HEK293 (cell line): ENCODE measurements around the gene TMUB1.

ENCODE experiments used
- CTCF ChIA-PET: fragments of 350-600 bp; formaldehyde crosslinking; extraction: SDS; loops from one replicate; lab custom pipeline; 2021; ENCODE audit warnings: antibody characterized with exemption; lab: Yijun Ruan, JAX
- POLR2A ChIA-PET: fragments of 300-600 bp; formaldehyde crosslinking; extraction: SDS; loops from one replicate; lab custom pipeline; 2020; ENCODE audit warnings: antibody characterized with exemption, inconsistent platforms; lab: Yijun Ruan, JAX
- H3K27ac ChIP-seq: fragments of 200-500 bp; sonication (Bioruptor generic); 2 replicates; pipeline ENCODE4 v1.5.1; 2014; ENCODE audit warnings: low read depth, low read length, control low read depth, inconsistent platforms; ENCODE audit errors: extremely low read depth
- H3K36me3 ChIP-seq, 2 experiments: fragments of 200-500 bp in 1 of 2; sonication (Bioruptor generic) in 1 of 2; 1 replicate in 1 of 2; 2 replicates in 1 of 2; pipeline ENCODE4 v1.5.1; 2014 to 2017; ENCODE audit warnings: inconsistent platforms in 2 of 2, low read length in 2 of 2; ENCODE audit not compliant: control insufficient read depth in 2 of 2, insufficient read depth in 1 of 2
- H3K4me1 ChIP-seq: fragments of 200-500 bp; sonication (Bioruptor generic); 2 replicates; pipeline ENCODE4 v1.5.1; 2014; ENCODE audit warnings: mild to moderate bottlenecking, low read length, inconsistent platforms; ENCODE audit not compliant: control insufficient read depth, insufficient read depth
- H3K4me3 ChIP-seq: 2 replicates; pipeline ENCODE4 v1.5.1; 2011; ENCODE audit warnings: low read depth, mild to moderate bottlenecking, control low read depth, low read length, moderate library complexity
- H3K9me3 ChIP-seq: fragments of 200-500 bp; sonication (Bioruptor generic); 2 replicates; pipeline ENCODE4 v1.5.1; 2014; ENCODE audit warnings: low read depth, low read length, inconsistent platforms; ENCODE audit not compliant: control insufficient read depth, insufficient read depth
- ELK4 ChIP-seq: IDR thresholded peaks from 2 replicates; pipeline ENCODE4 v1.6.1; 2011; ENCODE audit warnings: mild to moderate bottlenecking, low read depth, low read length, borderline replicate concordance
- GLIS1 ChIP-seq: fragments of 450-650 bp; formaldehyde crosslinking; IDR thresholded peaks from 2 replicates; pipeline ENCODE4 v1.5.1; 2016; ENCODE audit warnings: missing biosample characterization, missing genetic modification characterization
- IKZF3 ChIP-seq: fragments of 450-650 bp; IDR thresholded peaks from 2 replicates; pipeline ENCODE4 v1.5.0; 2018; ENCODE audit warnings: missing biosample characterization, mild to moderate bottlenecking, missing genetic modification characterization, moderate library complexity
- INSM2 ChIP-seq: fragments of 450-650 bp; formaldehyde crosslinking; IDR thresholded peaks from 2 replicates; pipeline ENCODE4 v1.5.1; 2016; ENCODE audit warnings: missing biosample characterization, missing genetic modification characterization
- KLF17 ChIP-seq: fragments of 450-650 bp; formaldehyde crosslinking; IDR thresholded peaks from 2 replicates; pipeline ENCODE4 v1.5.1; 2016; ENCODE audit warnings: missing biosample characterization, missing genetic modification characterization
- REPIN1 ChIP-seq: fragments of 450-650 bp; formaldehyde crosslinking; IDR thresholded peaks from 2 replicates; pipeline ENCODE4 v1.5.1; 2017; ENCODE audit warnings: missing biosample characterization, missing genetic modification characterization, low read depth
- SCRT2 ChIP-seq: fragments of 450-650 bp; formaldehyde crosslinking; IDR thresholded peaks from 2 replicates; pipeline ENCODE4 v1.5.1; 2016; ENCODE audit warnings: missing biosample characterization, missing genetic modification characterization
- SP2 ChIP-seq: fragments of 450-650 bp; formaldehyde crosslinking; IDR thresholded peaks from 2 replicates; pipeline ENCODE4 v1.5.1; 2016; ENCODE audit warnings: missing biosample characterization, missing genetic modification characterization
- SP3 ChIP-seq: fragments of 450-650 bp; formaldehyde crosslinking; IDR thresholded peaks from 2 replicates; pipeline ENCODE4 v1.5.1; 2016; ENCODE audit warnings: missing biosample characterization, missing genetic modification characterization
- SP7 ChIP-seq: fragments of 450-650 bp; formaldehyde crosslinking; IDR thresholded peaks from 2 replicates; pipeline ENCODE4 v1.5.1; 2016; ENCODE audit warnings: missing biosample characterization, missing genetic modification characterization
- WT1 ChIP-seq: fragments of 450-650 bp; formaldehyde crosslinking; IDR thresholded peaks from 2 replicates; pipeline ENCODE4 v1.5.1; 2016; ENCODE audit warnings: missing biosample characterization, missing genetic modification characterization
- ZBTB17 ChIP-seq: fragments of 450-650 bp; formaldehyde crosslinking; IDR thresholded peaks from 2 replicates; pipeline ENCODE4 v1.5.1; 2016; ENCODE audit warnings: missing biosample characterization, missing genetic modification characterization
- ZEB2 ChIP-seq: fragments of 450-650 bp; formaldehyde crosslinking; IDR thresholded peaks from 2 replicates; pipeline ENCODE4 v1.5.1; 2016; ENCODE audit warnings: missing biosample characterization, missing genetic modification characterization
- ZFP37 ChIP-seq: fragments of 450-650 bp; formaldehyde crosslinking; IDR thresholded peaks from 2 replicates; pipeline ENCODE4 v1.5.1; 2016; ENCODE audit warnings: missing biosample characterization, missing genetic modification characterization
- ZIC2 ChIP-seq: fragments of 450-650 bp; formaldehyde crosslinking; IDR thresholded peaks from 2 replicates; pipeline ENCODE4 v1.5.1; 2016; ENCODE audit warnings: missing biosample characterization, missing genetic modification characterization
- ZNF184 ChIP-seq: fragments of 450-650 bp; IDR thresholded peaks from 2 replicates; pipeline ENCODE4 v1.5.1; 2018; ENCODE audit warnings: missing biosample characterization, mild to moderate bottlenecking, missing genetic modification characterization
- ZNF366 ChIP-seq: fragments of 450-650 bp; formaldehyde crosslinking; conservative IDR thresholded peaks from 2 replicates; pipeline ENCODE4 v1.5.1; 2016; ENCODE audit warnings: missing biosample characterization, missing genetic modification characterization
- ZNF394 ChIP-seq: fragments of 450-650 bp; formaldehyde crosslinking; IDR thresholded peaks from 2 replicates; pipeline ENCODE4 v1.5.1; 2016; ENCODE audit warnings: missing biosample characterization, missing genetic modification characterization, mild to moderate bottlenecking, moderate library complexity, borderline replicate concordance
- ZNF398 ChIP-seq: fragments of 450-650 bp; formaldehyde crosslinking; IDR thresholded peaks from 2 replicates; pipeline ENCODE4 v1.5.1; 2017; ENCODE audit warnings: missing biosample characterization, missing genetic modification characterization
- ZNF449 ChIP-seq: fragments of 450-650 bp; formaldehyde crosslinking; IDR thresholded peaks from 2 replicates; pipeline ENCODE4 v1.5.1; 2017; ENCODE audit warnings: missing biosample characterization, mild to moderate bottlenecking, missing genetic modification characterization, moderate library complexity
- ZNF544 ChIP-seq: fragments of 450-650 bp; formaldehyde crosslinking; IDR thresholded peaks from 2 replicates; pipeline ENCODE4 v1.5.0; 2017; ENCODE audit warnings: missing biosample characterization, missing genetic modification characterization
- ZNF558 ChIP-seq: fragments of 450-650 bp; formaldehyde crosslinking; IDR thresholded peaks from 2 replicates; pipeline ENCODE4 v1.5.1; 2016; ENCODE audit warnings: missing biosample characterization, missing genetic modification characterization
- ZNF561 ChIP-seq: fragments of 450-650 bp; IDR thresholded peaks from 2 replicates; pipeline ENCODE4 v1.5.1; 2018; ENCODE audit warnings: missing biosample characterization, missing genetic modification characterization, borderline replicate concordance
- ZNF692 ChIP-seq: fragments of 450-650 bp; formaldehyde crosslinking; IDR thresholded peaks from 2 replicates; pipeline ENCODE4 v1.5.1; 2016; ENCODE audit warnings: missing biosample characterization, missing genetic modification characterization
- ZNF776 ChIP-seq: fragments of 450-650 bp; formaldehyde crosslinking; IDR thresholded peaks from 2 replicates; pipeline ENCODE4 v1.5.0; 2017; ENCODE audit warnings: missing biosample characterization, missing genetic modification characterization, borderline replicate concordance
- ZNF785 ChIP-seq: fragments of 450-650 bp; formaldehyde crosslinking; IDR thresholded peaks from 2 replicates; pipeline ENCODE4 v1.5.1; 2016; ENCODE audit warnings: missing biosample characterization, missing genetic modification characterization
- ZSCAN30 ChIP-seq: fragments of 450-650 bp; IDR thresholded peaks from 2 replicates; pipeline ENCODE4 v1.5.1; 2018; ENCODE audit warnings: missing biosample characterization, mild to moderate bottlenecking, missing genetic modification characterization, moderate library complexity
- ZXDB ChIP-seq: fragments of 450-650 bp; formaldehyde crosslinking; IDR thresholded peaks from 2 replicates; pipeline ENCODE4 v1.5.1; 2016; ENCODE audit warnings: missing biosample characterization, missing genetic modification characterization

Gene TMUB1

GRCh38 chr7:151038951-151039849, 44.1 kb downstream of the TMUB1 start:
- POLR2A ChIA-PET: interaction anchor here (0.6 to 3.6 kb wide), 11 partner anchors 9 to 71 kb away, joined by 3 to 26 read pairs (median 5); partner anchors contain the start of genes ABCB8, ASIC3, CDK5 and FASTK
- peak overlapping the region; percentile 13 for H3K27ac ChIP-seq
- peaks cover 0 to 53% of the 10 kb centered on the region in 2 experiments; a peak in 1 of 3 replicates for H3K36me3 ChIP-seq
- no peak overlapping the region for H3K4me3 ChIP-seq
- peaks cover 6% of the 10 kb centered on the region for H3K4me1 ChIP-seq
- no peaks in the 10 kb centered on the region for H3K9me3 ChIP-seq
- CTCF ChIA-PET: interaction anchor here (0.8 to 2.9 kb wide), 5 partner anchors 11 to 73 kb away, joined by 3 to 15 read pairs (median 4); partner anchors contain the start of gene ABCB8
- TF ChIP-seq IKZF3 (tag by site-specific recombination) (0 out of 2 replicates have a peak, but pooled peaks have one; percentile 20), ZNF692 (tag by site-specific recombination) (peak; percentile 54; the same call in 1 of the 2 replicates), ZNF366 (tag by site-specific recombination) (peak; percentile 86), ZNF184 (peak; percentile 65; the same call in 1 of the 2 replicates), INSM2 (tag by site-specific recombination) (no peak), ZFP37 (tag by site-specific recombination) (peak; percentile 56; the same call in 1 of the 2 replicates), ZNF776 (tag by site-specific recombination) (no peak), SP3 (tag by site-specific recombination) (peak; percentile 38), SCRT2 (peak; percentile 89), ZIC2 (peak; percentile 57), REPIN1 (tag by site-specific recombination) (no peak), SP7 (tag by site-specific recombination) (peak; percentile 80), ZNF544 (no peak), ZNF558 (peak; percentile 73; the same call in 1 of the 2 replicates), KLF17 (tag by site-specific recombination) (peak; percentile 69), ZNF449 (tag by site-specific recombination) (peak; percentile 70), ZEB2 (tag by site-specific recombination) (0 out of 2 replicates have a peak, but pooled peaks have one; percentile 26), ZBTB17 (peak; percentile 35), ZXDB (tag by site-specific recombination) (peak; percentile 29; the same call in 1 of the 2 replicates), WT1 (peak; percentile 71), GLIS1 (peak; percentile 71), ZNF394 (0 out of 2 replicates have a peak, but pooled peaks have one; percentile 16), SP2 (tag by site-specific recombination) (peak; percentile 33; the same call in 1 of the 2 replicates), ZNF398 (peak; percentile 67), ZNF561 (tag by site-specific recombination) (0 out of 2 replicates have a peak, but pooled peaks have one; percentile 56), ZNF785 (no peak), ZSCAN30 (no peak), ELK4 (no peak)
